NCI-H2227 treated with DMSO at 0.1 percent for 48 hours (cell line): ENCODE measurements around the gene MTIF3.
"Not testable (repeated sequence)": the region's sequence is repeated elsewhere in the genome, so short reads cannot be mapped to it uniquely, and the experiment has no call there.

ENCODE experiments used
- DNase-seq: peaks from one replicate; lab custom pipeline; 2025; lab: John Stamatoyannopoulos, UW

Gene MTIF3

DNA sequence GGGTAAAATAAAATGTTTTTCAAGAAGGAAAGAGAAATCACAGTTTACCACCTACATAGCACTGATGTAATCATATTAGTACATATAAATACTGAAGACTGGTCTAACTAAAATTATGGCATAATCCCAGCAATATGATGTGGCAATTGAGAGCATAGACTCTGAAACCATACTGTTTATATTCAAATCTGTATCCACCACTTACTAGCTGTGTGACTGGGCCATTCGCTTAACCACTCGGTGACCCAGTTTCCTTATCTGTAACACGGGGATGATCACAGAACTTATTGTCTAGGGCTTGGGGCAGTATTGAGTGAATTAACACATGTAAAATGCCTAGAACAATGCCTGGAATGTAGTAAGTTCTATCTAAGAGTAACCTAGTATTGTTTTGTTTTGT is 39.0 kb downstream of the MTIF3 start:
- DNase-seq = no peak

- DNase-seq = no peak
Observed at GRCh38 chr13:27409013-27409412, 41.4 kb downstream of the MTIF3 start.

- no peak for DNase-seq
Observed at GRCh38 chr13:27408074-27408473, 42.3 kb downstream of the MTIF3 start.

- peak; percentile 6 for DNase-seq
Observed at GRCh38 chr13:27406178-27406939, 44.0 kb downstream of the MTIF3 start.

GRCh38 chr13:27405546-27406134 is 44.7 kb downstream of the MTIF3 start:
- no peak for DNase-seq

GRCh38 chr13:27404680-27405079 is 45.7 kb downstream of the MTIF3 start:
- no peak for DNase-seq

DNA sequence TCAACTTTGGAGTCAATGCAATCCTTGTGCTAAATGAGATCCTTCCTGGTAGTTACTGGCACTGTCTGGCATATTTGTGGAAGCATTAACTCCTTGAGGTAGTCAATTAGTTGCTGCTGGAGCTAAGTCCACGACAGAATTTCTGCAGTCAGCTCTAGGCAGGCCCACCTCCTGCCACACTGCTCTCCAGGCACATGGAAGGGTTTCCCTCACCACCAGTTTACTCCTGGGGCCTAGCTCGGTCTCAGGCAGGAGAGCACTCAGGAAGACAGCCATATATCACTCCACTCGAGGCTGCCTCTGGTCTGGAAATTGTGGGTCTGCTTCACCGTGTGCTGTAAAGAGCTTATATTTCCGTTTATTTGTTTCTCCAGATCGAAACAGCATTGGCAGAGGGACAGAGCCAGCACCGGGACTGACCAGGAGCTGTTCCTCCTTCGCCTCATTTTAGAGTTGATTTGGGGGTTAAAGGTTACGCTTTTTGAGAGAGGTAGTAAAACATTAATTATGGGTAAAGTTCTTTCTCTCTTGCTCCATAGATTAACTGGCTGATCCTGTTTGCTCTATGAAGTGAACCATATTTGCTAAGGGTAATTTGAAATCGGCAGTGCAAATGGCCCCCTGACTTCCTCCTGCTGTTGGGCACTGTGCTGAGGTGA is 46.5 kb downstream of the MTIF3 start:
- DNase-seq = no peak

DNA sequence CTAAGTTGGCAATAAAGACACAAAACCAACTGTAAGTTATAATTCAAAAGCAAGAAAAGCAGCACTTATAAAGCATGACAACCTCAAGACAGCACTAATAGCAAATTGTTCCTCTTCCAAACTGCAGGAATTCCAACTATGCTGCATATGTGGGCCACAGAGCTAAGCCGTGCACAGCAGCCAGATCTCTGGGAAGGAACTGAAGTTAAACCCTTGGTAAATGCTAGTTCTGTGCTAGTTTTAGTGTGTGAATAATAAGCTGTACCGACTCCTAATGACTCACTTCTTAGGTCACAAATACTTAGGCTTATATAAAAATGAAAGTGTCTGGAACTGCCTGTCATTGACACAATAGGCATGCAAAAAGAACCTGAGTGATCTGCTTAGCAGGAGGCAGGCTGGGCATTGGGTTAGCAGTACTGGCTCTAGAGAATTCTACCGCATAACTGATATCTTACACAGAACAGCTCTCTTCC is 47.1 kb downstream of the MTIF3 start:
- DNase-seq = no peak

GRCh38 chr13:27401210-27401609 is 49.2 kb downstream of the MTIF3 start:
- no peak for DNase-seq

- DNase-seq = not testable (repeated sequence)
Observed at GRCh38 chr13:27400405-27400804, 50.0 kb downstream of the MTIF3 start.

- DNase-seq = no peak
Observed at GRCh38 chr13:27398360-27398759, 52.0 kb downstream of the MTIF3 start.

GRCh38 chr13:27396252-27396846 is 54.0 kb downstream of the MTIF3 start:
- DNase-seq = no peak

DNA sequence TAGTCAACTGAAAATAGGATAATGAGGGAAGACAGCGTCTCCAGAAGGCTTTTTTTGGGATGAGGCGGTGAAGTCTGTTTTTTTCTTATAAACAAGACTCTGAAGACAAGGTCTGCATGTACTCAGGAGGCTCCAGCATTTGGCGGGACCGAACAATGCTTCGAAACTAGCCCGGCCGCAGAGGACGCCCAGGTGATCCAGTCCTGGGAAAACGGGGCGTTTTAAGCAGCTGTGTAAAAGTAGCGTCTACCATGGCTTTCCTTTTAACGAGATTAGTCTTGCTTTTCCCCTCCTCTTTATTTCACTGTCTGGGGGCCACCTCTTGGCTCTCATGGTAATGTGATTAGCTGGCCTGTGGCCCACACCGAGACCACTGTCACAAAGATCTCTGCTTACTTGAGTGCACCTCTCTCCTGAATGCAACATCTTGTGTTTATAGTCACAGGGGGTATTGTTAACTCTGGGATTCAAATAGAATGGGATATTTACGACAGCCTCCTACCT is 55.3 kb downstream of the MTIF3 start:
- no peak for DNase-seq

DNA sequence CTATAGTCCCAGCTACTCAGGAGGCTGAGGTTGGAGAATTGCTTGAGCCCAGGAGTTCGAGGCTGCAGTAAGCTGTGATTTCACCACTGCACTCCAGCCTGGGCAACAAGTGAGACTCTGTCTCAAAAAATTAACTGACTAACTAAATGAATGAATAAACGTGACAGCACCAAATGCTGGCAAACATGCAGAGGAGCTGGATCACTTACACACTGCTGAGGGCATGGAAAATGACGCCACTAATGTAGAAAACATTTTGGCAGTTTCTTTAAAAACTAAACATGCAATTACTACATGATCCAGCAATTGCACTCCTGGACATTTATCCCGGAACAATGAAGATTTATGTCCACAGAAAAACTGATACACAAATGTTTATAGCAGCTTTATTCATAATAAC is 57.3 kb downstream of the MTIF3 start:
- no peak for DNase-seq

DNA sequence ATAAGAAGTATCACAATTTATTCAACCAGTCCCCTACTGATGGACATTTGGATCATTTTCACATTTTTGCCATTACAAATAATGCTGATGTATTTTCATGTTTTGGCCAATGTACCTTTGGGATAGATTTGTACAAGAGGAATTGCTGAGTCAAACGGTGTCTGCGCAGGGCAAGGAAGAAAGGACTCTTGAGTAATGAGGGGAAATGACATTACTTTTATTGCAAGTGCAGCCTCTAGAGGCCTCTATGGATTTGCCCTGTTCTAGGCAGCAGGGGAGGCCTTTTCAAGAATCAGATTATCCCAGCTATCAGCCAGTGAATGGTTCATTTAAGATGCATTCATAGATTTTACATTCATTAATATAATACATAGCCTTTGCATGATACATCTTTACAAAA is 58.9 kb downstream of the MTIF3 start:
- no peak for DNase-seq

DNA sequence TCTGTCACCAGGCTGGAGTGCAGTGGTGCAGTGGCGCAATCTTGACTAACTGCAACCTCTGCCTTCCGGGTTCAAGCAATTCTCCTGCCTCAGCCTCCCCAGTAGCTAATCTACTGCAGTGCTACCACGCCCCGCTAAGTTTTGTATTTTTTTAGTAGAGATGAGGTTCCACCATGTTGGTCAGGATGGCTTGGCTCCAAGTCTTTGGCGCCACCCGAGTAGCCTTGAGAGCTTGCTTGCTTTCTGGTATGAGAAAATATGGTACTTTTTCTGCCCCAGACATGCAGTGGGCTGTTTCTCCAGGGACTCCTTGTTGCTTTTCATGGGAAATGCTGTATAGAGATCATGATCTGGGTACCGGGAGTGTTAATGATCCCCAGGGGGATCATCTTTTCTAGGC is 60.5 kb downstream of the MTIF3 start:
- DNase-seq = no peak

DNA sequence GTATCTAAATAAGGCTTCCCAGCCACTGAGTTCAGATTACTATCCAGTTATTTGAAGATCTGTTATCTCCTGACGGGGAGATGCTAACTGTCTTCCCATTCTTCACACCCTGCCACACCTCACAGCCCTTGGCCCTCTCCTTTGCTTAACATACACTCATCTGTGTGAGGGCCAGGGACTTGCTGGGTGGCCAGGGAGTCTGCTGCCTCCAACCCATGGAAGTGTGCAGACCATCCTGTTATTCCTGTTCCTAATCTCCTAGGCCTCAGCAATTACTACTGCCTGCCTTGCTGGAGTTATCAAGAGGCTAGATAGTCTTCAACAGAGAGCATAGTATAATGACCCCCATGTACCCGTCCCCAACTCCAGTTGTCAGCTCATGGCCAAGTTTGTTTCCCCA is 62.1 kb downstream of the MTIF3 start:
- no peak for DNase-seq
